ENCODE measurements around the gene NPAP1. TPM values are rescaled to one million over a fixed set of nuclear protein-coding genes. Genes with fewer than 3 reads are reported as not detected.
"Not testable (repeated sequence)": the region's sequence is repeated elsewhere in the genome, so short reads cannot be mapped to it uniquely, and the experiment has no call there.

The NPAP1 gene
- total RNA-seq, 2 experiments from 2014 or later: not detected

- no peaks in the 10 kb centered on the region for H3K4me1 Mint-ChIP-seq (ENCODE audit: low read depth)
- Histone ChIP-seq H3K9me3 (ENCODE audit: control insufficient read depth in 1 of 2, insufficient read depth in 1 of 2, low read length in 2 of 2) (peaks cover 0 to 9% of the 10 kb centered on the region in 2 experiments), H3K27ac (ENCODE audit: low read depth in 1 of 2, low read length in 2 of 2) (no peak overlapping the region), H3K27me3 (ENCODE audit: control insufficient read depth in 1 of 2, insufficient read depth in 2 of 2, low read length in 2 of 2) (no peaks in the 10 kb centered on the region), H3K4me3 (ENCODE audit: low read length) (no peak overlapping the region), H3K36me3 (ENCODE audit: insufficient read depth, low read length) (no peaks in the 10 kb centered on the region), H3K4me1 (ENCODE audit: insufficient read depth, low read length) (no peaks in the 10 kb centered on the region)
- no peak for TF ChIP-seq CTCF (IDR thresholded peaks at IDR 0.05)
- no peaks in the 10 kb centered on the region for H3K27me3 Mint-ChIP-seq
- H3K9me3 Mint-ChIP-seq: peaks cover 19% of the 10 kb centered on the region
- H3K27ac Mint-ChIP-seq: no peak overlapping the region
- no peak for DNase-seq
- ChIA-PET POLR2A (no interaction called here), CTCF (no interaction called here)
- ATAC-seq (ENCODE audit: poor library complexity): no peak
- no peak overlapping the region for H3K4me3 Mint-ChIP-seq
- no peaks in the 10 kb centered on the region for H3K36me3 Mint-ChIP-seq (ENCODE audit: low read depth)
- intact Hi-C loops (cut with DNase I, micrococcal nuclease): no loop called here
These were observed 6.4 kb downstream of the NPAP1 start for GRCh38 chr15:24682002-24682401.

GRCh38 chr15:24682905-24683304 lies 7.3 kb downstream of the NPAP1 start:
- CTCF ChIA-PET; H3K36me3 Mint-ChIP-seq (ENCODE audit: low read depth); ATAC-seq (ENCODE audit: poor library complexity); DNase-seq; intact Hi-C loops (cut with DNase I, micrococcal nuclease); H3K4me1 Mint-ChIP-seq (ENCODE audit: low read depth); H3K9me3 ChIP-seq (ENCODE audit: control insufficient read depth in 1 of 2, insufficient read depth in 1 of 2, low read length in 2 of 2); POLR2A ChIA-PET; H3K36me3 ChIP-seq (ENCODE audit: insufficient read depth, low read length); H3K27me3 Mint-ChIP-seq; H3K27ac Mint-ChIP-seq; H3K4me1 ChIP-seq (ENCODE audit: insufficient read depth, low read length); H3K27me3 ChIP-seq (ENCODE audit: control insufficient read depth in 1 of 2, insufficient read depth in 2 of 2, low read length in 2 of 2); H3K27ac ChIP-seq (ENCODE audit: low read depth in 1 of 2, low read length in 2 of 2); H3K4me3 Mint-ChIP-seq; H3K4me3 ChIP-seq (ENCODE audit: low read length): not testable (repeated sequence)
- H3K9me3 Mint-ChIP-seq: peaks cover 13% of the 10 kb centered on the region

GRCh38 chr15:24683736-24684135 lies 8.2 kb downstream of the NPAP1 start:
- Mint-ChIP-seq H3K27me3 (no peaks in the 10 kb centered on the region), H3K4me3 (no peak overlapping the region), H3K4me1 (ENCODE audit: low read depth) (no peaks in the 10 kb centered on the region), H3K27ac (no peak overlapping the region), H3K9me3 (peaks cover 13% of the 10 kb centered on the region), H3K36me3 (ENCODE audit: low read depth) (no peaks in the 10 kb centered on the region)
- Histone ChIP-seq H3K36me3 (ENCODE audit: insufficient read depth, low read length) (no peaks in the 10 kb centered on the region), H3K27me3 (ENCODE audit: control insufficient read depth in 1 of 2, insufficient read depth in 2 of 2, low read length in 2 of 2) (no peaks in the 10 kb centered on the region), H3K9me3 (ENCODE audit: control insufficient read depth in 1 of 2, insufficient read depth in 1 of 2, low read length in 2 of 2) (no peaks in the 10 kb centered on the region), H3K4me1 (ENCODE audit: insufficient read depth, low read length) (no peaks in the 10 kb centered on the region), H3K4me3 (ENCODE audit: low read length) (no peak overlapping the region), H3K27ac (ENCODE audit: low read depth in 1 of 2, low read length in 2 of 2) (no peak overlapping the region)
- ChIA-PET CTCF (no interaction called here), POLR2A (no interaction called here)
- no peak for TF ChIP-seq CTCF (IDR thresholded peaks at IDR 0.05)
- DNase-seq (no peak), ATAC-seq (ENCODE audit: poor library complexity) (no peak)
- intact Hi-C loops (cut with DNase I, micrococcal nuclease): no loop called here

- Histone ChIP-seq H3K4me3 (ENCODE audit: low read length) (no peak overlapping the region), H3K27me3 (ENCODE audit: control insufficient read depth in 1 of 2, insufficient read depth in 2 of 2, low read length in 2 of 2) (no peaks in the 10 kb centered on the region), H3K36me3 (ENCODE audit: insufficient read depth, low read length) (no peaks in the 10 kb centered on the region), H3K27ac (ENCODE audit: low read depth in 1 of 2, low read length in 2 of 2) (no peak overlapping the region), H3K9me3 (ENCODE audit: control insufficient read depth in 1 of 2, insufficient read depth in 1 of 2, low read length in 2 of 2) (no peaks in the 10 kb centered on the region), H3K4me1 (ENCODE audit: insufficient read depth, low read length) (no peaks in the 10 kb centered on the region)
- no peaks in the 10 kb centered on the region for H3K4me1 Mint-ChIP-seq (ENCODE audit: low read depth)
- POLR2A ChIA-PET: no interaction called here
- H3K4me3 Mint-ChIP-seq: no peak overlapping the region
- ATAC-seq (ENCODE audit: poor library complexity) (no peak), DNase-seq (no peak)
- H3K27ac Mint-ChIP-seq: no peak overlapping the region
- intact Hi-C loops (cut with DNase I, micrococcal nuclease): no loop called here
- H3K9me3 Mint-ChIP-seq: peaks cover 13% of the 10 kb centered on the region
- no peaks in the 10 kb centered on the region for H3K36me3 Mint-ChIP-seq (ENCODE audit: low read depth)
- CTCF ChIA-PET: no interaction called here
- no peaks in the 10 kb centered on the region for H3K27me3 Mint-ChIP-seq
- no peak for TF ChIP-seq CTCF (IDR thresholded peaks at IDR 0.05)
These were observed 8.7 kb downstream of the NPAP1 start for GRCh38 chr15:24684313-24684712.

Measured in CD4-positive, alpha-beta T cell (primary cell).